IMR-90 (cell line): ENCODE data around the gene ATRN. TPM values are rescaled to one million over a fixed set of nuclear protein-coding genes. Genes with fewer than 3 reads are reported as not detected.

ENCODE experiments used
- ATAC-seq: fragments of 200-7000 bp; cut with Tn5 transposase; 2 replicates; pipeline ENCODE4 v1.9.1; 2020; ENCODE audit warnings: low read depth, mild to moderate bottlenecking, moderate library complexity
- BruUV-seq: library from RNA; stranded (reverse); fragments of 400-500 nt; replicated peaks from 2 replicates; lab custom pipeline; 2021; lab: Mats Ljungman, UMichigan
- CTCF ChIA-PET: fragments of 300-600 bp; formaldehyde crosslinking; extraction: SDS; loops from one replicate; lab custom pipeline; 2021; ENCODE audit warnings: antibody characterized with exemption; lab: Yijun Ruan, JAX
- POLR2A ChIA-PET: fragments of 300-600 bp; sonication (Branson Sonifier 250); formaldehyde crosslinking; loops from one replicate; lab custom pipeline; 2022; ENCODE audit warnings: antibody characterized with exemption; ENCODE audit not compliant: unreplicated experiment; lab: Charles Lee
- DNase-seq: peaks from one replicate; pipeline ENCODE4 v3.0.0; 2013
- H2AFZ ChIP-seq: replicated peaks from 2 replicates; pipeline ENCODE3; 2013; ENCODE audit warnings: low read length, mild to moderate bottlenecking; ENCODE audit not compliant: poor library complexity
- H2AK5ac ChIP-seq: 2 replicates; pipeline ENCODE4 v1.6.1; 2013; ENCODE audit warnings: low read depth, low read length, inconsistent platforms
- H2AK9ac ChIP-seq: replicated peaks from 2 replicates; pipeline ENCODE3; 2013; ENCODE audit warnings: mild to moderate bottlenecking, low read depth, low read length, moderate library complexity; ENCODE audit not compliant: poor library complexity
- H2BK120ac ChIP-seq: 2 replicates; pipeline ENCODE4 v1.6.1; 2013; ENCODE audit warnings: low read depth, low read length, inconsistent platforms
- H2BK15ac ChIP-seq: 3 replicates; pipeline ENCODE4 v1.6.1; 2013; ENCODE audit warnings: low read depth, low read length, inconsistent platforms
- H2BK20ac ChIP-seq: 2 replicates; pipeline ENCODE4 v1.6.1; 2013; ENCODE audit warnings: low read depth, mild to moderate bottlenecking, inconsistent platforms, low read length, moderate library complexity
- H2BK5ac ChIP-seq: 2 replicates; pipeline ENCODE4 v1.6.1; 2013; ENCODE audit warnings: mild to moderate bottlenecking, low read depth, low read length, inconsistent platforms; ENCODE audit not compliant: poor library complexity, severe bottlenecking
- H3K14ac ChIP-seq: replicated peaks from 2 replicates; pipeline ENCODE4 v1.6.1; 2013; ENCODE audit warnings: low read depth, low read length, inconsistent platforms
- H3K18ac ChIP-seq: 2 replicates; pipeline ENCODE4 v1.6.1; 2013; ENCODE audit warnings: low read depth, low read length, control low read depth
- H3K23ac ChIP-seq: 2 replicates; pipeline ENCODE4 v1.6.1; 2013; ENCODE audit warnings: low read depth, low read length, inconsistent platforms
- H3K27ac ChIP-seq: 2 replicates; pipeline ENCODE4 v1.5.1; 2013; ENCODE audit warnings: mild to moderate bottlenecking, control low read depth, low read length; ENCODE audit not compliant: insufficient read depth
- H3K27me3 ChIP-seq: 2 replicates; pipeline ENCODE4 v1.6.1; 2013; ENCODE audit warnings: low read length; ENCODE audit not compliant: control insufficient read depth, insufficient read depth
- H3K36me3 ChIP-seq: 2 replicates; pipeline ENCODE4 v1.6.1; 2013; ENCODE audit warnings: low read length, mixed read lengths; ENCODE audit not compliant: control insufficient read depth, insufficient read depth
- H3K4ac ChIP-seq: 2 replicates; pipeline ENCODE4 v1.6.1; 2013; ENCODE audit warnings: low read depth, low read length, inconsistent platforms
- H3K4me1 ChIP-seq: 2 replicates; pipeline ENCODE4 v1.6.1; 2013; ENCODE audit warnings: low read length, mixed read lengths; ENCODE audit not compliant: control insufficient read depth, insufficient read depth
- H3K4me2 ChIP-seq: 2 replicates; pipeline ENCODE4 v1.6.1; 2013; ENCODE audit warnings: low read depth, mild to moderate bottlenecking, control low read depth, low read length, moderate library complexity
- H3K4me3 ChIP-seq: 2 replicates; pipeline ENCODE4 v1.5.1; 2013; ENCODE audit warnings: low read depth, mild to moderate bottlenecking, control low read depth, low read length, moderate library complexity; ENCODE audit not compliant: insufficient read depth
- H3K56ac ChIP-seq: 2 replicates; pipeline ENCODE4 v1.6.1; 2013; ENCODE audit warnings: low read length, inconsistent platforms; ENCODE audit not compliant: insufficient read depth; ENCODE audit errors: extremely low read depth
- H3K79me1 ChIP-seq, 2 experiments: 2 replicates each; pipeline ENCODE4 v1.6.1; 2013; ENCODE audit warnings: low read length in 2 of 2, inconsistent platforms in 1 of 2, low read depth in 1 of 2
- H3K9ac ChIP-seq: 2 replicates; pipeline ENCODE4 v1.6.1; 2013; ENCODE audit warnings: low read depth, low read length, control low read depth
- H3K9me1 ChIP-seq: 2 replicates; pipeline ENCODE4 v1.6.1; 2013; ENCODE audit warnings: low read length, inconsistent platforms; ENCODE audit not compliant: insufficient read depth
- H3K9me3 ChIP-seq: 2 replicates; pipeline ENCODE4 v1.6.1; 2013; ENCODE audit warnings: low read length; ENCODE audit not compliant: control insufficient read depth, insufficient read depth
- H4K20me1 ChIP-seq: 2 replicates; pipeline ENCODE4 v1.6.1; 2013; ENCODE audit warnings: low read length, inconsistent platforms; ENCODE audit not compliant: insufficient read depth
- H4K5ac ChIP-seq: 2 replicates; pipeline ENCODE4 v1.6.1; 2013; ENCODE audit warnings: mild to moderate bottlenecking, low read depth, low read length, control low read depth
- H4K8ac ChIP-seq, 2 experiments: 2 replicates each; pipeline ENCODE4 v1.6.1; 2013; ENCODE audit warnings: low read depth in 2 of 2, low read length in 2 of 2, control low read depth in 1 of 2, inconsistent platforms in 1 of 2
- H4K91ac ChIP-seq: 2 replicates; pipeline ENCODE4 v1.6.1; 2013; ENCODE audit warnings: low read depth, low read length, inconsistent platforms; ENCODE audit not compliant: insufficient read depth
- CEBPB ChIP-seq: IDR thresholded peaks from 2 replicates; pipeline ENCODE4 v1.6.1; 2012; ENCODE audit warnings: low read depth, low read length, improper control_type of control experiment
- CHD1 ChIP-seq: IDR thresholded peaks from 2 replicates; pipeline ENCODE4 v1.6.1; 2012; ENCODE audit warnings: low read depth, low read length, improper control_type of control experiment
- MAFK ChIP-seq: IDR thresholded peaks from 2 replicates; pipeline ENCODE4 v1.6.1; 2012; ENCODE audit warnings: low read depth, low read length, improper control_type of control experiment
- MXI1 ChIP-seq: IDR thresholded peaks from 2 replicates; pipeline ENCODE4 v1.6.1; 2012; ENCODE audit warnings: low read depth, mild to moderate bottlenecking, low read length, moderate library complexity, borderline replicate concordance
- NFE2L2 ChIP-seq: fragments of 150-350 bp; IDR thresholded peaks from 2 replicates; pipeline ENCODE4 v1.6.1; 2016; ENCODE audit warnings: low read depth, mild to moderate bottlenecking, low read length
- RAD21 ChIP-seq: IDR thresholded peaks from 2 replicates; pipeline ENCODE4 v1.6.1; 2012; ENCODE audit warnings: low read length, improper control_type of control experiment
- RFX5 ChIP-seq: IDR thresholded peaks from 2 replicates; pipeline ENCODE4 v1.8.0; 2012; ENCODE audit warnings: low read depth, mild to moderate bottlenecking, low read length, moderate library complexity
- USF2 ChIP-seq: fragments of 150-350 bp; IDR thresholded peaks from 2 replicates; pipeline ENCODE4 v1.6.1; 2017; ENCODE audit warnings: mild to moderate bottlenecking, antibody characterized with exemption, low read length, low read depth
- WGBS, 2 experiments: methylation state at CpG; one replicate each; pipeline versions ENCODE4 v1.1.5 to v1.1.7; 2013; ENCODE audit warnings: missing lambda C conversion rate in 2 of 2; ENCODE audit not compliant: insufficient read length in 1 of 2; ENCODE audit errors: extremely low coverage in 2 of 2; 5-methylcytosine and 5-hydroxymethylcytosine counted together
- dilution Hi-C: fragments of 300-500 bp; cut with HindIII; formaldehyde crosslinking; loops from one replicate; pipeline ENCODE4 v1.14.3; 2018; ENCODE audit warnings: low sequenced_read_pairs; ENCODE audit not compliant: unreplicated experiment
- in situ Hi-C: fragments of 300-500 bp; cut with MboI; formaldehyde crosslinking; loops from 3 replicates; pipeline ENCODE4 v1.14.3; 2019; ENCODE audit warnings: low sequenced_read_pairs, inconsistent platforms, mixed read lengths
- intact Hi-C: fragments of 100-400 bp; cut with micrococcal nuclease; formaldehyde crosslinking; loops from 2 replicates; pipeline ENCODE4 v1.10.0; 2022
- polyA plus RNA-seq, 3 experiments: library from polyadenylated mRNA; depleted of rRNA; stranded (reverse); fragments of >200 nt; gene quantifications; 2 replicates each; pipeline ENCODE4 v1.2.3, GENCODE V29; 2012; ENCODE audit warnings: low replicate concordance in 1 of 3
- total RNA-seq: library from RNA; depleted of rRNA; stranded (reverse); fragments of >200 nt; gene quantifications from 2 replicates; pipeline ENCODE4 v1.2.3, GENCODE V29; 2012
- TF ChIP-seq, protein P1 (sequence below): conservative IDR thresholded peaks from 2 replicates; pipeline ENCODE4 v1.5.1; 2012; ENCODE audit warnings: mild to moderate bottlenecking, low read depth, low read length, improper control_type of control experiment

ATRN gene
- total and polyA plus RNA-seq, 2 of the 4 experiments (the other 2 are of a cell fraction) = 32.3 to 46.2 TPM

- H3K36me3 ChIP-seq = no peaks in the 10 kb centered on the region
- no TSS peak for BruUV-seq
- DNase-seq = no peak
- no peak overlapping the region for H3K14ac ChIP-seq
- intact Hi-C loops (loop anchor here (10.0 kb wide), 1 partner anchor 263 kb away; no protein-coding TSS in a partner anchor), dilution Hi-C loops (no loop called here), in situ Hi-C loops (no loop called here)
- no peak overlapping the region for H4K5ac ChIP-seq
- H4K91ac ChIP-seq = no peak overlapping the region
- H4K20me1 ChIP-seq = peaks cover 27% of the 10 kb centered on the region
- no peak overlapping the region for H3K9ac ChIP-seq
- H3K9me3 ChIP-seq = no peaks in the 10 kb centered on the region
- H3K4me3 ChIP-seq = no peak overlapping the region
- no peak overlapping the region for H2BK5ac ChIP-seq
- no peak overlapping the region for H3K23ac ChIP-seq
- no peaks in the 10 kb centered on the region for H3K27me3 ChIP-seq
- H3K4ac ChIP-seq = no peak overlapping the region
- no peak overlapping the region for H2BK20ac ChIP-seq
- ATAC-seq = no peak
- H2BK15ac ChIP-seq = no peak overlapping the region
- H2AFZ ChIP-seq = no peak overlapping the region
- no peak overlapping the region for H2AK5ac ChIP-seq
- no peak overlapping the region for H3K56ac ChIP-seq
- H3K4me1 ChIP-seq = no peaks in the 10 kb centered on the region; the same call in 1 of the 2 replicates
- H3K9me1 ChIP-seq = peaks cover 19% of the 10 kb centered on the region
- H3K27ac ChIP-seq = no peak overlapping the region
- no peak overlapping the region for H2AK9ac ChIP-seq
- peaks cover 19 to 51% of the 10 kb centered on the region in 2 experiments for H3K79me1 ChIP-seq
- no CpG with 5 or more reads among the region's 5 CpGs for whole genome bisulfite sequencing, 2 experiments
- no peak overlapping the region for H2BK120ac ChIP-seq
- H4K8ac ChIP-seq = no peak overlapping the region
- H3K18ac ChIP-seq = no peak overlapping the region
- TF ChIP-seq MAFK = no peak
- TF ChIP-seq CEBPB = no peak
- TF ChIP-seq RAD21 = no peak
- TF ChIP-seq USF2 = no peak
- no peak for TF ChIP-seq RFX5
- no peak for TF ChIP-seq CHD1
- TF ChIP-seq, protein P1, sequence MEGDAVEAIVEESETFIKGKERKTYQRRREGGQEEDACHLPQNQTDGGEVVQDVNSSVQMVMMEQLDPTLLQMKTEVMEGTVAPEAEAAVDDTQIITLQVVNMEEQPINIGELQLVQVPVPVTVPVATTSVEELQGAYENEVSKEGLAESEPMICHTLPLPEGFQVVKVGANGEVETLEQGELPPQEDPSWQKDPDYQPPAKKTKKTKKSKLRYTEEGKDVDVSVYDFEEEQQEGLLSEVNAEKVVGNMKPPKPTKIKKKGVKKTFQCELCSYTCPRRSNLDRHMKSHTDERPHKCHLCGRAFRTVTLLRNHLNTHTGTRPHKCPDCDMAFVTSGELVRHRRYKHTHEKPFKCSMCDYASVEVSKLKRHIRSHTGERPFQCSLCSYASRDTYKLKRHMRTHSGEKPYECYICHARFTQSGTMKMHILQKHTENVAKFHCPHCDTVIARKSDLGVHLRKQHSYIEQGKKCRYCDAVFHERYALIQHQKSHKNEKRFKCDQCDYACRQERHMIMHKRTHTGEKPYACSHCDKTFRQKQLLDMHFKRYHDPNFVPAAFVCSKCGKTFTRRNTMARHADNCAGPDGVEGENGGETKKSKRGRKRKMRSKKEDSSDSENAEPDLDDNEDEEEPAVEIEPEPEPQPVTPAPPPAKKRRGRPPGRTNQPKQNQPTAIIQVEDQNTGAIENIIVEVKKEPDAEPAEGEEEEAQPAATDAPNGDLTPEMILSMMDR = no peak
- no peak for TF ChIP-seq NFE2L2
- no peak for TF ChIP-seq MXI1
- POLR2A ChIA-PET = interaction anchor here (0.6 kb wide), 1 partner anchor 29 kb away, joined by 7 read pairs; no protein-coding TSS in a partner anchor
- CTCF ChIA-PET = no interaction called here
- H3K4me2 ChIP-seq = no peak overlapping the region
Observed at GRCh38 chr20:3477861-3478544, 7.2 kb downstream of the ATRN start.
